ENCODE measurements around the gene FREM2. TPM values are rescaled to one million over a fixed set of nuclear protein-coding genes. Genes with fewer than 3 reads are reported as not detected.

The FREM2 gene
- total RNA-seq, 3 donors from 2014 or later (not counting 1 experiment from before 2014, with no cell fraction given) = not detected

GRCh38 chr13:38647312-38647711 lies 39.6 kb upstream of the FREM2 start:
- WGBS (ENCODE audit: insufficient coverage) = 100% methylated on average over 1 of the region's 1 CpG
- Histone ChIP-seq H3K27ac (ENCODE audit: low read length) (no peak overlapping the region), H3K4me3 (ENCODE audit: low read length) (no peak overlapping the region), H3K4me1 (ENCODE audit: control insufficient read depth, insufficient read depth, low read length) (no peaks in the 10 kb centered on the region), H3K27me3 (ENCODE audit: control insufficient read depth, insufficient read depth, low read length) (no peaks in the 10 kb centered on the region), H3K36me3 (ENCODE audit: control insufficient read depth, insufficient read depth, low read length) (no peaks in the 10 kb centered on the region), H3K9me3 (ENCODE audit: control insufficient read depth, insufficient read depth, low read length) (no peaks in the 10 kb centered on the region)
- no peaks in the 10 kb centered on the region for H3K27me3 Mint-ChIP-seq (ENCODE audit: low read depth in 2 of 2)
- TF ChIP-seq, protein P1, sequence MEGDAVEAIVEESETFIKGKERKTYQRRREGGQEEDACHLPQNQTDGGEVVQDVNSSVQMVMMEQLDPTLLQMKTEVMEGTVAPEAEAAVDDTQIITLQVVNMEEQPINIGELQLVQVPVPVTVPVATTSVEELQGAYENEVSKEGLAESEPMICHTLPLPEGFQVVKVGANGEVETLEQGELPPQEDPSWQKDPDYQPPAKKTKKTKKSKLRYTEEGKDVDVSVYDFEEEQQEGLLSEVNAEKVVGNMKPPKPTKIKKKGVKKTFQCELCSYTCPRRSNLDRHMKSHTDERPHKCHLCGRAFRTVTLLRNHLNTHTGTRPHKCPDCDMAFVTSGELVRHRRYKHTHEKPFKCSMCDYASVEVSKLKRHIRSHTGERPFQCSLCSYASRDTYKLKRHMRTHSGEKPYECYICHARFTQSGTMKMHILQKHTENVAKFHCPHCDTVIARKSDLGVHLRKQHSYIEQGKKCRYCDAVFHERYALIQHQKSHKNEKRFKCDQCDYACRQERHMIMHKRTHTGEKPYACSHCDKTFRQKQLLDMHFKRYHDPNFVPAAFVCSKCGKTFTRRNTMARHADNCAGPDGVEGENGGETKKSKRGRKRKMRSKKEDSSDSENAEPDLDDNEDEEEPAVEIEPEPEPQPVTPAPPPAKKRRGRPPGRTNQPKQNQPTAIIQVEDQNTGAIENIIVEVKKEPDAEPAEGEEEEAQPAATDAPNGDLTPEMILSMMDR (IDR thresholded peaks at IDR 0.05) = no peak
- DNase-seq = no peak
- peaks cover 0 to 4% of the 10 kb centered on the region in 2 donors for H3K9me3 Mint-ChIP-seq
- intact Hi-C loops (cut with micrococcal nuclease) = no loop called here
- no peak overlapping the region for H3K27ac Mint-ChIP-seq
- H3K36me3 Mint-ChIP-seq = no peaks in the 10 kb centered on the region
- H3K4me3 Mint-ChIP-seq = no peak overlapping the region
- no peak for ATAC-seq
- no peaks in the 10 kb centered on the region for H3K4me1 Mint-ChIP-seq

DNA sequence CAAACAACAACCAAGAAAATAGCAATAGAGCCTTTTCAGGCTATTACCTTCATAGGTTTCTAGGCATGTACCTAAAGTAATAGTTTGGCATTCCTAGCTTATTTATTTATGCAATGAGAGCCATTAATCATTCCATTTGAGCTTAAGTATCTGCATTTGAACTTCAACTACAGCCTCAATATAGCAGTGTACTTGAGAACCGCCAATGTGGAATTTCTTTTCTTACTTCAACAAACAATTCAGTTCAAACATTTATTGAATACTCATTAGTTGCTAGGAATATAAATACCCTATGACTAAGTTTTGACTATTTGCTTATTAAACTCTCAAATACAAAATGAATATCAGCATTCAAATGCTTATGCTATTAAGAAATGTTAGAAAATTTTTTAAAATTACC lies 38.0 kb upstream of the FREM2 start:
- WGBS (ENCODE audit: insufficient coverage) = no CpG with 5 or more reads among the region's 1 CpG
- Histone ChIP-seq H3K4me3 (ENCODE audit: low read length) (no peak overlapping the region), H3K9me3 (ENCODE audit: control insufficient read depth, insufficient read depth, low read length) (no peaks in the 10 kb centered on the region), H3K36me3 (ENCODE audit: control insufficient read depth, insufficient read depth, low read length) (no peaks in the 10 kb centered on the region), H3K27ac (ENCODE audit: low read length) (no peak overlapping the region), H3K4me1 (ENCODE audit: control insufficient read depth, insufficient read depth, low read length) (no peaks in the 10 kb centered on the region), H3K27me3 (ENCODE audit: control insufficient read depth, insufficient read depth, low read length) (no peaks in the 10 kb centered on the region)
- H3K4me3 Mint-ChIP-seq = no peak overlapping the region
- TF ChIP-seq, protein P1 (IDR thresholded peaks at IDR 0.05) = no peak
- H3K4me1 Mint-ChIP-seq = no peaks in the 10 kb centered on the region
- H3K36me3 Mint-ChIP-seq = no peaks in the 10 kb centered on the region
- H3K27ac Mint-ChIP-seq = no peak overlapping the region
- DNase-seq (no peak), ATAC-seq (no peak)
- H3K9me3 Mint-ChIP-seq = peaks cover 0 to 4% of the 10 kb centered on the region in 2 donors
- no peaks in the 10 kb centered on the region for H3K27me3 Mint-ChIP-seq (ENCODE audit: low read depth in 2 of 2)
- intact Hi-C loops (cut with micrococcal nuclease) = no loop called here

DNA sequence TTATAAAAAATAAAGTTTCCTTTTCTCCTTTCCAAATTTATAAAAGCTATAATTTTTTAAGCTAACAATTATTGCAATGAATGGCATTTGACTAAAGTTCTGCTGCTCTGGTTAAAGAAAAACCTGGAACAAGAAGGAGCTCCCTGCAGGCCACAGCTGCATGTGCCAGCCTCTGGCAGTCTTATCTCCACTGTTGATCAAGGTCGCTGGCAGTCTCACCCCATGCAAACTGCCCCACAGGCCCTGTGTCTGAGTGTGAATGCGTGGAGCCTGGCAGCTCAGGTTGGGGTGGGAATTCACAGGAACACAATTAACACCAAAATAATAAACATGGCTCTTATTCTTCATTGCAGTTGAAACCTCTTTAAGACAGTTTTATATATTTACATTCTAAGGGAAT lies 30.2 kb upstream of the FREM2 start:
- intact Hi-C loops (cut with micrococcal nuclease) = no loop called here
- no peaks in the 10 kb centered on the region for H3K4me1 Mint-ChIP-seq
- Histone ChIP-seq H3K9me3 (ENCODE audit: control insufficient read depth, insufficient read depth, low read length) (no peaks in the 10 kb centered on the region), H3K27ac (ENCODE audit: low read length) (no peak overlapping the region), H3K27me3 (ENCODE audit: control insufficient read depth, insufficient read depth, low read length) (no peaks in the 10 kb centered on the region), H3K36me3 (ENCODE audit: control insufficient read depth, insufficient read depth, low read length) (no peaks in the 10 kb centered on the region), H3K4me3 (ENCODE audit: low read length) (no peak overlapping the region), H3K4me1 (ENCODE audit: control insufficient read depth, insufficient read depth, low read length) (no peaks in the 10 kb centered on the region)
- TF ChIP-seq, protein P1 (IDR thresholded peaks at IDR 0.05) = no peak
- H3K27ac Mint-ChIP-seq = no peak overlapping the region
- no peaks in the 10 kb centered on the region for H3K27me3 Mint-ChIP-seq (ENCODE audit: low read depth in 2 of 2)
- H3K4me3 Mint-ChIP-seq = no peak overlapping the region
- DNase-seq = no peak
- 56% methylated on average over 1 of the region's 2 CpGs for WGBS (ENCODE audit: insufficient coverage)
- no peak for ATAC-seq
- H3K9me3 Mint-ChIP-seq = peaks cover 7 to 9% of the 10 kb centered on the region in 2 donors
- H3K36me3 Mint-ChIP-seq = no peaks in the 10 kb centered on the region

- H3K27me3 ChIP-seq (ENCODE audit: control insufficient read depth, insufficient read depth, low read length) = no peaks in the 10 kb centered on the region
- no peak for ATAC-seq
- no peaks in the 10 kb centered on the region for H3K4me1 ChIP-seq (ENCODE audit: control insufficient read depth, insufficient read depth, low read length)
- H3K4me1 Mint-ChIP-seq = no peaks in the 10 kb centered on the region
- WGBS (ENCODE audit: insufficient coverage) = 51% methylated on average over 1 of the region's 1 CpG
- H3K4me3 ChIP-seq (ENCODE audit: low read length) = no peak overlapping the region
- H3K27ac ChIP-seq (ENCODE audit: low read length) = no peak overlapping the region
- intact Hi-C loops (cut with micrococcal nuclease) = no loop called here
- no peaks in the 10 kb centered on the region for H3K27me3 Mint-ChIP-seq (ENCODE audit: low read depth in 2 of 2)
- no peaks in the 10 kb centered on the region for H3K36me3 Mint-ChIP-seq
- H3K9me3 ChIP-seq (ENCODE audit: control insufficient read depth, insufficient read depth, low read length) = no peaks in the 10 kb centered on the region
- no peak overlapping the region for H3K4me3 Mint-ChIP-seq
- no peak for DNase-seq
- no peak overlapping the region for H3K27ac Mint-ChIP-seq
- peaks cover 7 to 9% of the 10 kb centered on the region in 2 donors for H3K9me3 Mint-ChIP-seq
- TF ChIP-seq, protein P1 (IDR thresholded peaks at IDR 0.05) = no peak
- no peaks in the 10 kb centered on the region for H3K36me3 ChIP-seq (ENCODE audit: control insufficient read depth, insufficient read depth, low read length)
These were observed 29.7 kb upstream of the FREM2 start for GRCh38 chr13:38657191-38657590.

All from natural killer cell (primary cell).